ENCODE data around the gene TET1.
"Not testable (repeated sequence)": the region's sequence is repeated elsewhere in the genome, so short reads cannot be mapped to it uniquely, and the experiment has no call there.

Gene TET1

GRCh38 chr10:68560186-68560942 lies at the start of gene TET1:
TSS of gene TET1 (plus strand) at chr10:68560337. CDS start at chr10:68572339, 12,002 bp downstream.
- peak; percentile 77 for DNase-seq (ENCODE audit: low spot score)

GRCh38 chr10:68516216-68516615 lies 43.9 kb upstream of the TET1 start:
- not testable (repeated sequence) for DNase-seq (ENCODE audit: low spot score)

DNA sequence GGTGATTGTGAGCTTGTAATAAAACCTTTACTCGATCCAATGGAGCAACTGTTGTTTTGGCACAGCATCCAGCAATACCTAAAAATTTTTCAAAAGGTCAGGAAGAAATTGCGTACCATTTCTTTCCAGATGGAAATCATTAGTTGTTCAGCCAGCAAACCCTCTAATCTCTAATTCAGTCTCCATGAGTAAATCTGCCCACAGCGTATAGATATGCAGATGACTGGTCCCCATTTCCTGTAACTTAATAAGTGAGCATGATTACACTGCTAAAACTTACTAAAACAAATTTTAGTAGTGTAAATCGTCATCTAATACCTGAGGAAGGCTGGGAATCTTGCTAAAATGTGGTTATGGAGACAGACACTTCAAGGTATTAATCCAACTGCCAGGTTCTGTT lies 43.4 kb upstream of the TET1 start:
- peak; percentile 20 for DNase-seq (ENCODE audit: low spot score)

DNA sequence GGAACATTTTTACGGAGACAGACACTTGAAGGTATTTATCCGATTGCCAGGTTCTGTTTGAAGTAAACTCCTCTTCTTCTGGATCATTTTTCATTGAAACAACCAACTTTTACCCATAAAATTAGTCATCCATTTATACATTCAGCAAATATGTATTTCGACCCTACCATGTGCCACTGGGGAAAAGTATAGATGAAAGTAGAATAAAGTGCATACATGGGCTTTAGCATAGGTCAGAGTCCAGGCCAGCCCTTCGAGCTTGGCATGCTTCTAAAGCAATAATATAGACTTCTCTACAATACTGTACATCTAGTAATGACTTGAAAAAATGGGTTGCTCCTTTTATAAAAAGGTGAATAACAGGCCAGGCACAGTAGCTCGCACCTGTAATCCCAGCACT lies 42.9 kb upstream of the TET1 start:
- DNase-seq (ENCODE audit: low spot score) = no peak

DNA sequence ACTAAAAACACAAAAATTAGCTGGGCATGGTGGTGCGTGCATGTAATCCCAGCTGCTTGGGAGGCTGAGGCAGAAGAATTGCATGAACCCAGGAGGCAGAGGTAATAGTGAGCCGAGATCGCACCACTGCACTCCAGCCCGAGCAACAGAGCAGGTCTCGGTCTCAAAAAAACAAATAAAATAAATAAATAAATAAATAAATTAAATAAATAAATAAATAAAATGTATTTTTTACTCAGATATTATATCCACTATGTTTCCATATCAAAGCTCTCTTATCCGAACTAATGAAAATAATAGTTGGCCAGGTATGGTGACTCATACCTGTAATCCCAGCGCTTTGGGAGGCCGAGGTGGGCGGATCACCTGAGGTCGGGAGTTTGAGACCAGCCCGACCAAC lies 41.5 kb upstream of the TET1 start:
- DNase-seq (ENCODE audit: low spot score) = not testable (repeated sequence)

DNA sequence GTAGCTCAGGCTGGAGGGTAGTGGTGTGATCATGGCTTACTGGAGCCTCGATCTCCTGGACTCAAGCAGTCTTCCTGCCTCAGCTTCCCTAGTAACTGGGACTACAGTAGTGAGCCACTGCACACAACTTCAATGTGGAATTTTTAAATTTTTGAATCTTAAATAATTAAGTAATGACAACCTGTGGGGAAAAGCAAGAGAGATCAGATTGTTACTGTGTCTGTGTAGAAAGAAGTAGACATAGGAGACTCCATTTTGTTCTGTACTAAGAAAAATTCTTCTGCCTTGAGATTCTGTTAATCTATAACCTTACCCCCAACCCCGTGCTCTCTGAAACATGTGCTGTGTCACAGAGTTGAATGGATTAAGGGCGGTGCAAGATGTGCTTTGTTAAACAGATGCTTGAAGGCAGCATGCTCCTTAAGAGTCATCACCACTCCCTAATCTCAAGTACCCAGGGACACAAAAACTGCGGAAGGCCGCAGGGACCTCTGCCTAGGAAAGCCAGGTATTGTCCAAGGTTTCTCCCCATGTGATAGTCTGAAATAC lies 34.6 kb upstream of the TET1 start:
- not testable (repeated sequence) for DNase-seq (ENCODE audit: low spot score)

- no peak for DNase-seq (ENCODE audit: low spot score)
Observed at GRCh38 chr10:68526634-68527307, 33.4 kb upstream of the TET1 start.

DNA sequence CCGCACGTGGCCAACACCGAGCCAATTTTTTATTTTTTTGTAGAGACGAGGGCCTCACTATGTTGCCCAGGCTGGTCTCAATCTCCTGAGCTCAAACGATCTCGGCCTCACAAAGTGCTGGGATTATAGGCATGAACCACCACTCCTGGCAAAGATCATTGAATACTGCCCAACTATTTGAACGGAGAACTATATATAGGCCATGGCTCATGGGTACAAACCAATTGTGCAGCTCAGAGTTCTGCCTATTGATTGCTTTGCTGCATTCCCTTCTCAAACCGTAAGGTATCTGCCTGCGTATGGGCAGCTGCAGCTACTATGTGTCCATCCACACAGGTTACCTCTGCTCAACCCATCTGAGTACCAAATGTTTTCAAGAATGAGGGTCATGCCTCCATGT lies 23.2 kb upstream of the TET1 start:
- no peak for DNase-seq (ENCODE audit: low spot score)

- DNase-seq (ENCODE audit: low spot score) = no peak
Observed at GRCh38 chr10:68537796-68538195, 22.3 kb upstream of the TET1 start.

GRCh38 chr10:68543004-68543918 lies 16.9 kb upstream of the TET1 start:
- peak; percentile 49 for DNase-seq (ENCODE audit: low spot score)

DNA sequence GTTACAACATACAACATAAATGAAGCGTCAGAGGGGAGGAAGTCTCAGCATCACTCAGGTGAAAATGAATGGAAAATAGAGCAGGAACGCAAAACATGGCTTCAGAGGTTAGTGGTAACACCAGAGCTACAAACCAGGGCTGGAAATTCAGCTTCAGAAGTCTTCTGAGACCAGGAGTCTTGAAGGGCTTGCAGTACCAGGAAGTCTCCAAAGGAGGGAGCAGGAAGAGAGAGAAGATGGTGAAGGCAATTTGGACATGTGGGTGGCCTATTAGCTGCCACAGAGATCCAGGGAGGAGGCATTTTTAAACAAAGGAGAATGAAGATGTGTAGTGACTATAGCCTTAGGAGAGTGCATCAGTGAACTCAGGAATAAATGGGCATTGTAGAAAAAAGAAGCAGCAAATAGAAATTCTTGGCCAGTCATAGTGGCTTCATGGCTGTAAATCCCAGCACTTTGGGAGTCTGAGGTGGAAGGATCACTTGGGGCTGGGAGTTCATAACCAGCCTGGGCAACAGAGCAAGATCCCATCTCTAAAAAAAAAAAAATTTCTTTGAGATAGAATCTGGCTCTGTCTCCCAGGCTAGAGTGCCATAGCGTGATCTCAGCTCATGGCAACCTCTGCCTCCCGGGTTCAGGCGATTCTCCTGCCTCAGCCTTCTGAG lies 9.3 kb upstream of the TET1 start:
- DNase-seq (ENCODE audit: low spot score) = peak; percentile 71

- DNase-seq (ENCODE audit: low spot score) = no peak
Observed at GRCh38 chr10:68553138-68553537, 7.0 kb upstream of the TET1 start.

DNA sequence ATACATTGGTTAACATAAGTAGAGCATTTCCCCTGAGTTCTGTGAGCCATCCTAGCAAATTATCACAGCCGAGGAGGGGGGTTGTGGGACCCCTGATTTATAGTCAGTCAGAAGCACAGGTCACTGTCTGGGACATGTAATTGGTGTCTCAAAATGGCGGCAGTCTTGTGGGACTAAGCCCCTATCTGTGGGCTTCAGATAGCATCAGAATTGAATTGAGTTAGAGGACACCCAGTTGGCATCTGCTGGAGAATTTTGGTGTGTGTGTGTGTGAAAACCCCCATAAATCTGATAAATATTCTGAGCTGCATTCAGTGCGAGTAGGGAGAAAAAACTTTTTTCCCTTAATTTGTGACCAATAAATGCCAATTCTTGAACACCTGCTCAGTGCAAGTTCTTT lies 6.5 kb upstream of the TET1 start:
- no peak for DNase-seq (ENCODE audit: low spot score)

DNA sequence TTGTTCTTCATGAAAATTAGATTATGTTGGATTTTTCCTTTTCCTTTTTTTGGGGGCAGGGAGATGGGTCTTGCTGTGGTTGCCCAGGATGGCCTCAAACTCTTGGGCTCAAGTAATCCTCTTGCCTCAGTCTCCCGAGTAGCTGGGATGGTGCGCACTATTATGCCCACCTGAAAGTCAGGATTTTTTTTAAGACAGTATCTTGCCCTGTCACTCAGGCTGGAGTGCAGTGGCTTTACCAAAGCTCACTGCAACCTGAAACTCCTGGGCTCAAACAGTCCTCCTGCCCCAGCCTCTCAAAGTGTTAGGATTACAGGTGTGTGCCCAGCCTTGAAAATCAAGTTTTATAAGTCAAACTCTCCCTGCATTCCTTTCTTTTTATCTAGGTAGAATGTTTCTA lies 1.7 kb upstream of the TET1 start:
- DNase-seq (ENCODE audit: low spot score) = no peak

GRCh38 chr10:68559251-68559650 lies 886 bp upstream of the TET1 start:
- DNase-seq (ENCODE audit: low spot score) = no peak

- DNase-seq (ENCODE audit: low spot score) = no peak
Observed at GRCh38 chr10:68559841-68560185, 324 bp upstream of the TET1 start.

DNA sequence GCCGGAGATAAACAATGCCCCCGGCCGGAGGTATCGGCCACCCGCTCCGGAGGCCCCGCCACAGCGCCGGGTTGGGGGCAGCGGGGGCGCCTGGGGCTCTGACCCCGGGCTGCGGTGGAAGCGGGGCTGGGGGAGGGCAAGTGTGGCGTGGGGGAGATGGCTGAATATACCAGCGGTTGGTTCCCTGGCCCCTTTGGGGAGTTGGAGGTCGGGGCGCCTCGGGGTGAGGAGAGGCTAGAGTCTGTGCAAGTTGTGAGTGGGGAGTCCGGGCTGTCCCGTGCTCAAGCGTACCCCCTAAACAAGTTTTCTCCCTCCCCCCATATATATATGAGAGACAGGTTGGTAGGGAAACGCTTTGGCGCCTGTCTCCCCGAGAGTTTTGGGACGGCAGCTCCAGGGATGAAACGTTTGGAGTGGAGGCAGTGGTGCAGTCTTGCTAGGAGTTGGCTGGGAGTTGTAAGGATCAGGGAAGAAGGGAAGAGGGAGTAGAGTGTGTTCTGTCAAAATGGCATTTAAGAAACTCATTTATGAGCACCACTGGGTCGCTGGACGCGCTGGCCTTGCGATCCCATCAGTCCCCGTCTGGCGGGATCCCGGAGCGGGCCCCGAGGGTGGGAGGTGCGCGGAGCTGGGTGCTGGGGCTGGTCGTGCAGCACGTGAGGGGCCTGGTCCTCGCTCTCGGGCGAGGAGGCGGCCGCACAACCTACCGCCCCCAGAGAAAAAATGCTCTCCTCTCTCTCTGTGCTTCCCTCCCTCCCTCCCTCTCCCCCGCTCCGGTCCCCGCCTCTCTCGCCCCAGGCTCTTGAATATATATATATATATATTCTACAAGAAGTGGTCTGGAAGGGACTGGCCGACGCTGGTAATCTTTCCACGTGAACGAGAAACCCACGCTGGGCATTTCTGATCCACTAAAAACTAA lies 1.1 kb downstream of the TET1 start:
- peak; percentile 70 for DNase-seq (ENCODE audit: low spot score)

- peak; percentile 19 for DNase-seq (ENCODE audit: low spot score)
Observed at GRCh38 chr10:68561865-68562649, 1.9 kb downstream of the TET1 start.

- peak; percentile 41 for DNase-seq (ENCODE audit: low spot score)
Observed at GRCh38 chr10:68562661-68563570, 2.8 kb downstream of the TET1 start.
